Sigmoid colon (tissue), 7 donors: ENCODE data around the gene ING5. TPM values are rescaled to one million over a fixed set of nuclear protein-coding genes. Genes with fewer than 3 reads are reported as not detected.
A peak's percentile ranks its signal among the peaks of the same experiment; 100 is the strongest.

Source experiments
- DNase-seq: peaks from one replicate; pipeline ENCODE4 v3.0.0-alpha.2; 2019
- H3K27ac ChIP-seq, 4 donors: fragments of 200-600 bp; sonication (generic); one replicate each; pipeline ENCODE4 v1.5.1; 2016 to 2019; ENCODE audit warnings: mild to moderate bottlenecking in 1 of 4
- H3K27me3 ChIP-seq, 3 donors: fragments of 200-600 bp; sonication (generic); one replicate each; pipeline ENCODE4 v1.5.1; 2019; ENCODE audit warnings: mild to moderate bottlenecking in 1 of 3
- H3K36me3 ChIP-seq, 4 donors: fragments of 200-600 bp; sonication (generic); one replicate each; pipeline ENCODE4 v1.5.1; 2016 to 2019
- H3K4me1 ChIP-seq, 4 donors: fragments of 200-600 bp; sonication (generic); one replicate each; pipeline ENCODE4 v1.5.1; 2017 to 2019
- H3K4me3 ChIP-seq, 4 donors: fragments of 200-600 bp; sonication (generic); one replicate each; pipeline ENCODE4 v1.5.1; 2017 to 2019; ENCODE audit warnings: mild to moderate bottlenecking in 2 of 4, moderate library complexity in 1 of 4
- H3K9me3 ChIP-seq, 4 donors: fragments of 200-600 bp in 3 of 4; sonication (generic) in 3 of 4; one replicate each; pipeline versions ENCODE4 v1.5.1 to v1.6.1; 2013 to 2019
- CTCF ChIP-seq, 4 experiments: fragments of 450-650 bp in 3 of 4; fragments of 200-600 bp in 1 of 4; IDR thresholded peaks; one replicate each; pipeline ENCODE4 v1.5.1; 2016 to 2019; ENCODE audit warnings: antibody characterized with exemption in 4 of 4, mild to moderate bottlenecking in 3 of 4, moderate library complexity in 2 of 4
- EP300 ChIP-seq, 4 donors: sonication (generic); formaldehyde crosslinking; IDR thresholded peaks; one replicate each; pipeline ENCODE4 v1.6.1; 2017; ENCODE audit warnings: antibody characterized with exemption in 4 of 4
- POLR2A ChIP-seq, 2 donors: fragments of 450-650 bp; IDR thresholded peaks; one replicate each; pipeline ENCODE4 v1.6.1; 2016; ENCODE audit warnings: antibody characterized with exemption in 2 of 2, mild to moderate bottlenecking in 2 of 2, moderate library complexity in 2 of 2
- POLR2AphosphoS5 ChIP-seq, 4 donors: sonication (generic); formaldehyde crosslinking; IDR thresholded peaks; one replicate each; pipeline ENCODE4 v1.6.1; 2017; ENCODE audit warnings: antibody characterized with exemption in 4 of 4
- WGBS, 2 donors: extraction: QIAGEN DNeasy Blood & Tissue Kit; methylation state at CpG; one replicate each; pipeline ENCODE4 v1.1.7; 2013; 5-methylcytosine and 5-hydroxymethylcytosine counted together
- intact Hi-C: fragments of 100-400 bp; cut with DNase I; formaldehyde crosslinking; loops from one replicate; pipeline ENCODE4 v1.15.1; 2023
- polyA plus RNA-seq, 3 donors: library from polyadenylated mRNA; stranded (reverse); fragments of 200-250 nt; gene quantifications; one replicate each; pipeline ENCODE4 v1.2.3, GENCODE V29; 2013
- total RNA-seq, 4 donors: library from RNA; depleted of rRNA; stranded (reverse); fragments of >200 nt; gene quantifications; one replicate each; pipeline ENCODE4 v1.1.0, GENCODE V29; 2016
- donor health status: healthy with polysubstance abuse.
- donor health status: Bipolar disorder and iron deficiency.
- donor health status: healthy.

The ING5 gene
- total and polyA plus RNA-seq, 7 donors, result 9.6 to 49.8 (median 27.1) TPM

- TF ChIP-seq POLR2AphosphoS5 (IDR thresholded peaks at IDR 0.05), result no peak
- peak in 1 of 4 experiments; percentile 23 for TF ChIP-seq CTCF (IDR thresholded peaks at IDR 0.05)
- TF ChIP-seq POLR2A (IDR thresholded peaks at IDR 0.05), result no peak
- Histone ChIP-seq H3K4me3 (peak overlapping the region; percentile 67 to 91 (median 86)), H3K27ac (peak overlapping the region; percentile 86 to 95 (median 93)), H3K9me3 (no peaks in the 10 kb centered on the region), H3K27me3 (no peaks in the 10 kb centered on the region), H3K4me1 (peaks cover 0 to 25% (median 18%) of the 10 kb centered on the region in 4 donors), H3K36me3 (peaks cover 7 to 31% (median 11%) of the 10 kb centered on the region in 4 donors)
- intact Hi-C loops, result loop anchor here (2.0 to 10.0 kb wide), 5 partner anchors 32 to 348 kb away; partner anchors contain the start of genes ATG4B, D2HGDH, FARP2 and STK25
- peak; percentile 94 for DNase-seq
- 1% methylated on average over 96 to 98 of the region's 98 CpGs for WGBS, 2 donors
Observed at GRCh38 chr2:241702155-241703031, 554 bp downstream of the ING5 start.

GRCh38 chr2:241703032-241703604 lies 1.3 kb downstream of the ING5 start:
- Histone ChIP-seq H3K27ac (peak overlapping the region; percentile 86 to 95 (median 93)), H3K27me3 (no peaks in the 10 kb centered on the region), H3K4me1 (peaks cover 0 to 25% (median 18%) of the 10 kb centered on the region in 4 donors), H3K4me3 (peak overlapping the region; percentile 54 to 91 (median 86)), H3K36me3 (peaks cover 7 to 38% (median 12%) of the 10 kb centered on the region in 4 donors), H3K9me3 (no peaks in the 10 kb centered on the region)
- TF ChIP-seq EP300 (IDR thresholded peaks at IDR 0.05) (no peak), POLR2AphosphoS5 (IDR thresholded peaks at IDR 0.05) (no peak), CTCF (IDR thresholded peaks at IDR 0.05) (no peak), POLR2A (IDR thresholded peaks at IDR 0.05) (no peak)
- no peak for DNase-seq
- intact Hi-C loops, result loop anchor here (2.0 to 10.0 kb wide), 5 partner anchors 32 to 348 kb away; partner anchors contain the start of genes ATG4B, D2HGDH, FARP2 and STK25
- WGBS, 2 donors, result 46 to 48% methylated on average over 11 of the region's 11 CpGs

- no peak for DNase-seq
- Histone ChIP-seq H3K4me1 (peaks cover 0 to 14% (median 13%) of the 10 kb centered on the region in 4 donors), H3K27me3 (no peaks in the 10 kb centered on the region), H3K36me3 (peaks cover 7 to 72% (median 34%) of the 10 kb centered on the region in 4 donors), H3K27ac (no peak overlapping the region), H3K9me3 (no peaks in the 10 kb centered on the region), H3K4me3 (no peak overlapping the region)
- TF ChIP-seq POLR2AphosphoS5 (IDR thresholded peaks at IDR 0.05) (no peak), EP300 (IDR thresholded peaks at IDR 0.05) (no peak), CTCF (IDR thresholded peaks at IDR 0.05) (no peak), POLR2A (IDR thresholded peaks at IDR 0.05) (no peak)
- intact Hi-C loops, result loop anchor here (10.0 kb wide), 1 partner anchor 352 kb away; the partner anchor contains the start of gene FARP2
- whole genome bisulfite sequencing, 2 donors, result 97 to 99% methylated on average over 6 of the region's 6 CpGs
Observed at GRCh38 chr2:241706537-241706936, 4.7 kb downstream of the ING5 start.

- DNase-seq, result no peak
- Histone ChIP-seq H3K9me3 (peaks cover 0 to under 1% (median 0%) of the 10 kb centered on the region in 4 donors), H3K36me3 (peaks cover 7 to 96% (median 47%) of the 10 kb centered on the region in 4 donors), H3K27me3 (no peaks in the 10 kb centered on the region), H3K27ac (no peak overlapping the region), H3K4me1 (peaks cover 0 to under 1% (median under 1%) of the 10 kb centered on the region in 4 donors), H3K4me3 (no peak overlapping the region)
- 89 to 92% methylated on average over 10 of the region's 10 CpGs for WGBS, 2 donors
- no peak for TF ChIP-seq POLR2AphosphoS5 (IDR thresholded peaks at IDR 0.05)
- no peak for TF ChIP-seq POLR2A (IDR thresholded peaks at IDR 0.05)
- TF ChIP-seq EP300 (IDR thresholded peaks at IDR 0.05), result no peak
- TF ChIP-seq CTCF (IDR thresholded peaks at IDR 0.05), result no peak
- intact Hi-C loops, result loop anchor here (10.0 kb wide), 1 partner anchor 354 kb away; the partner anchor contains the start of gene FARP2
Observed at GRCh38 chr2:241708879-241709278, 7.0 kb downstream of the ING5 start.
